RWPE1 (cell line): ENCODE measurements around the gene YBX2.
A peak's percentile ranks its signal among the peaks of the same experiment; 100 is the strongest.

Source experiments
- CTCF ChIA-PET: fragments of 350-600 bp; sonication (Branson Sonifier 250); formaldehyde crosslinking; extraction: SDS; loops from one replicate; lab custom pipeline; 2021; lab: Yijun Ruan, JAX
- POLR2A ChIA-PET: fragments of 400-600 bp; formaldehyde crosslinking; extraction: SDS; loops from one replicate; lab custom pipeline; 2020; ENCODE audit warnings: antibody characterized with exemption; ENCODE audit not compliant: low non-redundant PET; lab: Yijun Ruan, JAX
- DNase-seq: peaks from one replicate; pipeline ENCODE4 v3.0.0; 2012; ENCODE audit warnings: low spot score
- H3K27ac ChIP-seq: fragments of 450-650 bp; 2 replicates; pipeline ENCODE4 v1.5.1; 2017
- TF ChIP-seq, protein P1 (sequence below): fragments of 450-650 bp; conservative IDR thresholded peaks from 2 replicates; pipeline ENCODE4 v1.5.1; 2017; ENCODE audit warnings: low read depth, mild to moderate bottlenecking

The YBX2 gene

DNA sequence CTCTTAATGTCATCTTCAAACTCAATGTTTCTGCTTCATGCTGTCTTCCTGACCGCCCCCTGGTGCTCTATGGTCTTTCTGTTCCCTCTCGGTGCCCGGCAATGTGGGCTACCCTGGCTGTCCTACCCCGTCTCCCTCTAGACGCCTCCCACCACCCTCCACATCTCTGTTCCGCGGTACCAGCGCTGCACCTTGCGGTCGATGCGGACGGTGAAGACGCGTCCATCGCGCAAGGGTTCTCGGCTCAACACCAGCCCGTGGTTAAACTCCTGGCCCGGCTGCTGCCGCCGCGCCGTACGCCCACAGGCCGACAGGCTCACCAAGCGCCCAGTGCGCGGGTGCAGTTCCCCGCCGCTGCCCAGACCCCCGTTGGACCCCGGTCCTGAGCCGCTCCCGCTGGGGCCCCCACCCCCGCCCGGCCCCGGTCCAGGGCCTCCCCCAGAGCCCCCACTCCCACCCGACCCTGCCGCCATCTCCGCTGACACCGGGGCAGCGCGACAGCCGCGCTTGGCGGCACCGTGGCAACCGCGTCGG lies 34.5 kb upstream of the YBX2 start, which contains the start of gene NEURL4:
Gene NEURL4 (minus strand): TSS at position 496 of the 534 bp plus-strand sequence. CDS start 23 bp downstream, at position 473.
- H3K27ac ChIP-seq = peak within 1 kb of the TSS; percentile 93
- peak; percentile 34 for DNase-seq
- CTCF ChIA-PET = interaction anchor here (0.9 to 1.0 kb wide), 2 partner anchors 12 to 15 kb away, joined by 3 to 6 read pairs; no protein-coding TSS in a partner anchor
- POLR2A ChIA-PET = interaction anchor here (0.9 to 1.3 kb wide), 3 partner anchors 21 to 85 kb away, joined by 3 to 5 read pairs (median 3); no protein-coding TSS in a partner anchor
- TF ChIP-seq, protein P1, sequence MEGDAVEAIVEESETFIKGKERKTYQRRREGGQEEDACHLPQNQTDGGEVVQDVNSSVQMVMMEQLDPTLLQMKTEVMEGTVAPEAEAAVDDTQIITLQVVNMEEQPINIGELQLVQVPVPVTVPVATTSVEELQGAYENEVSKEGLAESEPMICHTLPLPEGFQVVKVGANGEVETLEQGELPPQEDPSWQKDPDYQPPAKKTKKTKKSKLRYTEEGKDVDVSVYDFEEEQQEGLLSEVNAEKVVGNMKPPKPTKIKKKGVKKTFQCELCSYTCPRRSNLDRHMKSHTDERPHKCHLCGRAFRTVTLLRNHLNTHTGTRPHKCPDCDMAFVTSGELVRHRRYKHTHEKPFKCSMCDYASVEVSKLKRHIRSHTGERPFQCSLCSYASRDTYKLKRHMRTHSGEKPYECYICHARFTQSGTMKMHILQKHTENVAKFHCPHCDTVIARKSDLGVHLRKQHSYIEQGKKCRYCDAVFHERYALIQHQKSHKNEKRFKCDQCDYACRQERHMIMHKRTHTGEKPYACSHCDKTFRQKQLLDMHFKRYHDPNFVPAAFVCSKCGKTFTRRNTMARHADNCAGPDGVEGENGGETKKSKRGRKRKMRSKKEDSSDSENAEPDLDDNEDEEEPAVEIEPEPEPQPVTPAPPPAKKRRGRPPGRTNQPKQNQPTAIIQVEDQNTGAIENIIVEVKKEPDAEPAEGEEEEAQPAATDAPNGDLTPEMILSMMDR = no peak

DNA sequence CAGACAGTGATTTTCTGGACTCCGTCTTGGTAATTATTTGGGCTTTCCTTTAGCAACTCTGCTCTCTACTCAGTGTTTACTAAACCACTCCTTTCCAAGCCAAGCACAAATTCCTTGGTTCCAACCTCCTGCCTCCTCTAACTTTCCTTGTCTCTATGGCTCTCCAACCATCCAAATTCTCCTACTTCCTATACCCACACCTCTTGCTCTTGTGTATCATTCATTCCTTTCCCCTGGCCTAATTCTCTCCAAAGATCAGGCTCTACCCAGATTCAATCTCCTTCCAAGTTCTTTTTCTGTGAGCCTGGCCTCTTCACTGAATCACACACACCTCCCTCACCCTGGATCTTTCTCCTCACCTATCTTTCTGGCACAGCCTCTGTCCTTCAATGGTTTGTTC lies 33.6 kb upstream of the YBX2 start:
- DNase-seq = no peak
- ChIA-PET CTCF (no interaction called here), POLR2A (no interaction called here)
- H3K27ac ChIP-seq = peak overlapping the region; percentile 93
- TF ChIP-seq, protein P1 = no peak

DNA sequence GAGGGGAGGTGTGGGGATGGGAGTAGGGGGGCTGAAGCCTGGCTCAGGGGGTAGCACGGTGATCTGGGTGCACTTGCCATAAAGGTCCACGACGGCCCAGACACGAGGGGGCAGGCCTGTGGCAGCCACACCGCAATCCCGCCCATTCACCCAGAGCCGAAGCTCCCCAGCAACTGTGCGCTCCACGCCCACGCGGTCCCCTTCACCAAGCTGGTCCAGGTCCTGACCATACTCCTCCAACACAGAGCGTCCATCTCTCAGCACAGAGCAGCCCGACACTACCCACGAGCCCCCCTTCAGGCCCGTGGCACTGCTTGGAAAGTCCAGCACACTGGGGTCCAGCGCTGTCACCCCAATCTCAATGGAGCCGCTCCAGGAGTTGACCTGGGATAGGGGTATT lies 33.1 kb upstream of the YBX2 start:
- CTCF ChIA-PET = no interaction called here
- H3K27ac ChIP-seq = peak overlapping the region; percentile 25
- POLR2A ChIA-PET = interaction anchor here (0.6 kb wide), 1 partner anchor 23 kb away, joined by 7 read pairs; no protein-coding TSS in a partner anchor
- no peak for DNase-seq
- TF ChIP-seq, protein P1 = no peak

DNA sequence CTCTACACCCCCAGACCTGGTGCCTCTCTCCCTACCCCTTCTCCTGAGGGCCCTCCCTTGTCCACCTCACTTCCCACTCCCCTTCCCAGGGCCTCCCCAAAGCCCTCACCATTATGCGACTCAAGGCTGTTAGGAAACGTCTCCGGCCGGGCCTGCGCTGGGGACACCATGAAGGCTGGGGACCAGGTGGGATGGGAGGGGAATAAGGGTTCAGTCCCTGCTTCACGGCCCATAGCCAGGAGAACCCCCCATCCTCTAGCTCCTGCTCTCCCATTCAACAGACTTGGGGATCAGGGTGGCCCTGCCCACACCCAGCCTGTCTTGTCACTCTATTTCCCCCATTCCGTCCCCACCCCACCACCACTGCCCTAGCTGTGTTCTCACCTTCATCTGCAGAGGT lies 32.6 kb upstream of the YBX2 start:
- DNase-seq = no peak
- TF ChIP-seq, protein P1 = no peak
- POLR2A ChIA-PET = interaction anchor here (0.6 kb wide), 1 partner anchor 24 kb away, joined by 7 read pairs; no protein-coding TSS in a partner anchor
- CTCF ChIA-PET = no interaction called here
- H3K27ac ChIP-seq = peak overlapping the region; percentile 25

DNA sequence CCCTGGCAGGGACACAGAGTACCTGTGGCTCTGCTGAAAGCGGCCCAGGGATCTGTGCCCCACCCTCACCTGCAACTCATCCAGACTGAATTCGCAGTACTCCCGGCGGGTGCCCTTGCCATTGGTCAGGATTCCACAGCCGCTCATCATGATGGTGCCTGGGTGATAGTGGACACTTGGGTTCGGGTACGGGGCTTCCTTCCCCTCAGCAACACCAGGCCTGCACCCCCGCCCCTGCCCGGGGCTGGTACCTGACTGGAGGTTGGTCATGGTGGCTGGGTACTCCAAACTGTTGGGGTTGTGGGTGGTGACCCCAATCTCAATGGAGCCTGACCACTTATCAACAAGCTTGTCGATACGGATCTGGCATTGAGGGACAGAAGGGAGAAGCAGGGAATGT lies 31.7 kb upstream of the YBX2 start:
- H3K27ac ChIP-seq = peak overlapping the region; percentile 25; the same call in 1 of the 2 replicates
- ChIA-PET CTCF (interaction anchor here (0.5 to 0.8 kb wide), 2 partner anchors 16 to 45 kb away, joined by 3 to 4 read pairs; partner anchors contain the start of gene SLC2A4), POLR2A (no interaction called here)
- TF ChIP-seq, protein P1 = no peak
- no peak for DNase-seq

DNA sequence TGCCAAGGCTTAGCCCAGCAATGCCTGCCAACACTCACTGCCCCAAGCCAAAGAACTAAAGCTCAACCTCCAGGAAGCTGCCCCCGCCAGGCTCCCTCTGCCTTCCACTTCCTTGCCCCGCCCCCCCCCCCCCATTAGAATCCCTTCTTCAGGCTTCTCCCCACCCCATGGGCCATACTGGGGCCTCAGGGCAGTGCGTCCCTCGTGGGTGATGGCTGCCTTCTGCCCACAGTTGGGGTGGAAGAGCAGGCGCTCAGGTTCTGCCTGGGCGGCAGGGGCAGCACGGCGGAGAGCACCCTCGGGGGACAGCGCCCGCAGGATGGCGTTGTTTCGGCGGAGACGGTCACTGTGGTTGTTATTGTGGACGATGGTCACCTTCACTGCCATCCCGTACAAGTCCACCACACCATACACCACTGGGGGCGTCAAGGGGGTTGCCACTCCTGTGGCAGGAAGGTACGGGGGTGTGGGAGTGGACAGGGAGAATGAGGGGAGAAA lies 30.6 kb upstream of the YBX2 start:
- peak overlapping the region; percentile 33 for H3K27ac ChIP-seq
- TF ChIP-seq, protein P1 = no peak
- ChIA-PET POLR2A (interaction anchor here (0.6 kb wide), 1 partner anchor 78 kb away, joined by 3 read pairs; no protein-coding TSS in a partner anchor), CTCF (interaction anchor here (0.6 to 1.0 kb wide), 3 partner anchors 21 to 236 kb away, joined by 3 to 5 read pairs (median 3); no protein-coding TSS in a partner anchor)
- DNase-seq = no peak
